Large intestine (tissue), 12 donors: ENCODE measurements around the gene SELENOT. TPM values are rescaled to one million over a fixed set of nuclear protein-coding genes. Genes with fewer than 3 reads are reported as not detected.

Source experiments
- DNase-seq, 2 donors: peaks; one replicate each; pipeline versions ENCODE4 v3.0.0 to v3.0.0-alpha.2; 2013
- H3K27ac ChIP-seq: one replicate; pipeline ENCODE4 v1.5.1; 2013; ENCODE audit warnings: low read length
- H3K27me3 ChIP-seq: 2 replicates; pipeline ENCODE4 v1.6.1; 2013; ENCODE audit warnings: low read length; ENCODE audit not compliant: control insufficient read depth, insufficient read depth
- H3K36me3 ChIP-seq: 2 replicates; pipeline ENCODE4 v1.6.1; 2013; ENCODE audit warnings: low read length; ENCODE audit not compliant: control insufficient read depth, insufficient read depth
- H3K4me1 ChIP-seq: one replicate; pipeline ENCODE4 v1.6.1; 2013; ENCODE audit warnings: low read length; ENCODE audit not compliant: control insufficient read depth, insufficient read depth
- H3K4me3 ChIP-seq: one replicate; pipeline ENCODE4 v1.5.1; 2013; ENCODE audit warnings: low read length
- H3K9me3 ChIP-seq: one replicate; pipeline ENCODE4 v1.6.1; 2013; ENCODE audit warnings: mild to moderate bottlenecking, low read depth, low read length, moderate library complexity; ENCODE audit not compliant: control insufficient read depth
- WGBS: methylation state at CpG from one replicate; pipeline ENCODE4 v1.1.5; 2013; ENCODE audit warnings: low lambda C conversion rate; ENCODE audit not compliant: insufficient coverage; 5-methylcytosine and 5-hydroxymethylcytosine counted together
- long read RNA-seq, 11 donors: transcript quantifications; one replicate each; lab custom pipeline, GENCODE V29; 2026
- polyA plus RNA-seq: library from polyadenylated mRNA; unstranded; fragments of 120-200 nt; gene quantifications from one replicate; pipeline ENCODE4 v1.2.1, GENCODE V29; 2013

Gene SELENOT, protein sequence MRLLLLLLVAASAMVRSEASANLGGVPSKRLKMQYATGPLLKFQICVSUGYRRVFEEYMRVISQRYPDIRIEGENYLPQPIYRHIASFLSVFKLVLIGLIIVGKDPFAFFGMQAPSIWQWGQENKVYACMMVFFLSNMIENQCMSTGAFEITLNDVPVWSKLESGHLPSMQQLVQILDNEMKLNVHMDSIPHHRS
- polyA plus RNA-seq: 79.3 TPM
- long read RNA-seq, donor 1, transcript SELENOT-202 (6 exons, 3,469 nt): major isoform, 31 of 32 reads
- long read RNA-seq, donor 1, partial matches to known transcripts: 0 of 32 reads
- long read RNA-seq, donor 1, other reads (novel, unspliced or antisense): 0 of 32 reads
- long read RNA-seq, donor 2, transcript SELENOT-202 (6 exons, 3,469 nt): major isoform, 43 of 59 reads
- long read RNA-seq, donor 2, partial matches to known transcripts: 14 of 59 reads
- long read RNA-seq, donor 2, other reads (novel, unspliced or antisense): 0 of 59 reads
- long read RNA-seq, donor 3: 0 reads
- long read RNA-seq, donor 4, transcript SELENOT-202 (6 exons, 3,469 nt): major isoform, 6 of 6 reads
- long read RNA-seq, donor 4, partial matches to known transcripts: 0 of 6 reads
- long read RNA-seq, donor 4, other reads (novel, unspliced or antisense): 0 of 6 reads
- long read RNA-seq, donor 5, transcript SELENOT-202 (6 exons, 3,469 nt): major isoform, 29 of 30 reads
- long read RNA-seq, donor 5, partial matches to known transcripts: 0 of 30 reads
- long read RNA-seq, donor 5, other reads (novel, unspliced or antisense): 0 of 30 reads
- long read RNA-seq, donor 6, transcript SELENOT-202 (6 exons, 3,469 nt): major isoform, 42 of 73 reads
- long read RNA-seq, donor 6, transcript SELENOT-201 (2 exons, 585 nt): minor isoform, 6 of 73 reads
- long read RNA-seq, donor 6, partial matches to known transcripts: 25 of 73 reads
- long read RNA-seq, donor 6, other reads (novel, unspliced or antisense): 0 of 73 reads
- long read RNA-seq, donor 7, transcript SELENOT-202 (6 exons, 3,469 nt): major isoform, 18 of 36 reads
- long read RNA-seq, donor 7, partial matches to known transcripts: 15 of 36 reads
- long read RNA-seq, donor 7, other reads (novel, unspliced or antisense): 0 of 36 reads
- long read RNA-seq, donor 8, transcript SELENOT-202 (6 exons, 3,469 nt): major isoform, 53 of 99 reads
- long read RNA-seq, donor 8, partial matches to known transcripts: 41 of 99 reads
- long read RNA-seq, donor 8, other reads (novel, unspliced or antisense): 0 of 99 reads
- long read RNA-seq, donor 9, transcript SELENOT-202 (6 exons, 3,469 nt): major isoform, 48 of 72 reads
- long read RNA-seq, donor 9, partial matches to known transcripts: 19 of 72 reads
- long read RNA-seq, donor 9, other reads (novel, unspliced or antisense): 0 of 72 reads
- long read RNA-seq, donor 10, transcript SELENOT-202 (6 exons, 3,469 nt): major isoform, 58 of 70 reads
- long read RNA-seq, donor 10, partial matches to known transcripts: 8 of 70 reads
- long read RNA-seq, donor 10, other reads (novel, unspliced or antisense): 0 of 70 reads
- long read RNA-seq, donor 11, transcript SELENOT-202 (6 exons, 3,469 nt): major isoform, 49 of 56 reads
- long read RNA-seq, donor 11, partial matches to known transcripts: 6 of 56 reads
- long read RNA-seq, donor 11, other reads (novel, unspliced or antisense): 0 of 56 reads

- no CpG with 5 or more reads among the region's 69 CpGs for WGBS
These were observed at the start of gene SELENOT for GRCh38 chr3:150603153-150603979. Gene SELENOT, plus strand, starts transcription at chr3:150603321. Its CDS starts 42 bp downstream, at chr3:150603363.

DNA sequence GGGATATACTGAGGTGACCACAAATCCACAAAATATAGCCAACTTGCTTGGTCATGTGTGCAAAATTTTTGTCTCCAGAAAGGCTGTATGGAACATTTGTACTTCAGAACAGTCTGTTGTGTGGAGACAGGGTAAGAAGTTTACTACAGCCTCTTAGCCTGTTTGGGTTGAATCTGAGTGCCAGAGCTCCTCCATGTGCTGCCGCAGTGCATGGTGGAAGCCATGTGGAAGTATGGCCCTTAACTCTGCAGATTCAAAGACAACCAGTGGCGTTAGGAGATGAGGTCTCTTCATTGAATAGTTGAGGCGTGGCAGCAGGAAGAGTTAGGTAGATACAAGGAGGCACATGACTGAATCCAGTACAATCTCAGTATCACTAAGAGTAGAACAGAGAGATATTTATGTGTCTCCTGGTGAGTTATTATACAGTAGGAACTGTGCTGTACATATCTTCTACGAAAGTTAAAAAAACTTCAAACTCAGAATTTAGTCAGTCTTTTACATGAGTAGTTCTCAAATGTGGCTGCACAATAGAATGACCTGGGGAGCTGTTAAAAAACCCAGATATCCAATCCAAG, 47.2 kb upstream of the SELENOT start:
- Histone ChIP-seq H3K4me3 (no peak overlapping the region), H3K27me3 (no peaks in the 10 kb centered on the region), H3K9me3 (no peaks in the 10 kb centered on the region), H3K4me1 (no peaks in the 10 kb centered on the region), H3K27ac (no peak overlapping the region), H3K36me3 (peaks cover 29% of the 10 kb centered on the region)
- 90% methylated on average over 2 of the region's 4 CpGs for WGBS
- DNase-seq: no peak

More at GRCh38 chr3:150603153-150603979, at the start of gene SELENOT:
- H3K4me3 ChIP-seq: peak within 1 kb of the TSS; percentile 88
- no peaks in the 10 kb centered on the region for H3K36me3 ChIP-seq
- H3K27ac ChIP-seq: peak within 1 kb of the TSS; percentile 96
- peaks cover 4% of the 10 kb centered on the region for H3K4me1 ChIP-seq
- peak; percentile 97 for DNase-seq
- no peaks in the 10 kb centered on the region for H3K27me3 ChIP-seq
- no peaks in the 10 kb centered on the region for H3K9me3 ChIP-seq

- no CpG with 5 or more reads among the region's 2 CpGs for WGBS
- H3K27ac ChIP-seq: no peak overlapping the region
- DNase-seq: no peak
- peaks cover 29% of the 10 kb centered on the region for H3K36me3 ChIP-seq
- no peaks in the 10 kb centered on the region for H3K4me1 ChIP-seq
- no peaks in the 10 kb centered on the region for H3K27me3 ChIP-seq
- no peak overlapping the region for H3K4me3 ChIP-seq
- H3K9me3 ChIP-seq: no peaks in the 10 kb centered on the region
These were observed 46.3 kb upstream of the SELENOT start for GRCh38 chr3:150556792-150557191.

DNA sequence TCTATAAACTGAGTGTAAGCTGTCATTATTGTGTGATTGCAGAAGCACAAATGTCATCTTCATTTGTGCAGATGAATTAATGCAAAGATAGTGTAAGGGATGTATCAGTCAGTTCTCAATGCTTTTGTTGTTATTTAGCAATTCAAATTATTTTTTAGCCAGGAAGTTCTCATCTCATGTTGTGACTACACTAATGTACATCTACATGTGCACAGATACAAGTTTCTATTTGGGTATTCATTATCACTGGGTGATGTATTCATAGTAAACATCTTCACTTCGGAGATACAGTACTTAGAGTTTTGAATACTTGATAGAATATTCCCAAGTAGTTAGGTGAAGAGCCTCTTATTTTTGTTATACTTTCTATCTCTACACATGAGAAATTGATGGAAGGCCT, 45.4 kb upstream of the SELENOT start:
- WGBS: no CpG with 5 or more reads among the region's 1 CpG
- Histone ChIP-seq H3K4me1 (no peaks in the 10 kb centered on the region), H3K9me3 (no peaks in the 10 kb centered on the region), H3K36me3 (peaks cover 27% of the 10 kb centered on the region), H3K27ac (no peak overlapping the region), H3K4me3 (no peak overlapping the region), H3K27me3 (no peaks in the 10 kb centered on the region)
- DNase-seq: no peak

DNA sequence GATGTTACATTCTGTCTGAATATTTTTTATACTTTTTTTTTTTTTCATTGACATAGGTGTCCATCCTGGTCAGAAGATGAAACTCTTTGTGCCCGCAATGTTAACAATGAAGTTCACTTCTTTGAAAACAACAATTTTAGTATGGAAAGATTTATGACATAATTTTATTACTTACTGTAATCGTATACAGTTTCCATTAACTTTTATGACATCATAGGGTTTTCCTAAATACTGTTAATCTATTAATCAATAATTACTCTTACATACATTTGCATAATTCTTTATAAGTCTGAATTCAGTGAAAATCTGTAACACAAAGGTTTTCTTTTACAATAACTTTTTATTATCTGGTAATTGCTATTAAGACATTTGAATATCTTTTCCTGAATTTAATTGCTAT, 38.9 kb upstream of the SELENOT start:
- no peaks in the 10 kb centered on the region for H3K27me3 ChIP-seq
- peaks cover 16% of the 10 kb centered on the region for H3K36me3 ChIP-seq
- 86% methylated on average over 1 of the region's 2 CpGs for WGBS
- H3K4me1 ChIP-seq: no peaks in the 10 kb centered on the region
- no peak overlapping the region for H3K4me3 ChIP-seq
- no peak for DNase-seq
- H3K27ac ChIP-seq: no peak overlapping the region
- H3K9me3 ChIP-seq: no peaks in the 10 kb centered on the region

GRCh38 chr3:150567328-150567727, 35.8 kb upstream of the SELENOT start:
- WGBS: no CpG with 5 or more reads among the region's 1 CpG
- peaks cover 28% of the 10 kb centered on the region for H3K36me3 ChIP-seq

GRCh38 chr3:150577855-150578254, 25.3 kb upstream of the SELENOT start:
- 44% methylated on average over 1 of the region's 1 CpG for WGBS
- DNase-seq: no peak
- H3K36me3 ChIP-seq: peaks cover 43% of the 10 kb centered on the region

More at GRCh38 chr3:150567328-150567727, 35.8 kb upstream of the SELENOT start:
- no peak for DNase-seq
- H3K27ac ChIP-seq: no peak overlapping the region
- no peaks in the 10 kb centered on the region for H3K27me3 ChIP-seq
- no peaks in the 10 kb centered on the region for H3K9me3 ChIP-seq
- H3K4me3 ChIP-seq: no peak overlapping the region
- H3K4me1 ChIP-seq: no peaks in the 10 kb centered on the region

GRCh38 chr3:150581174-150581573, 21.9 kb upstream of the SELENOT start:
- Histone ChIP-seq H3K4me3 (no peak overlapping the region), H3K4me1 (no peaks in the 10 kb centered on the region), H3K27ac (no peak overlapping the region), H3K27me3 (no peaks in the 10 kb centered on the region), H3K36me3 (peaks cover 46% of the 10 kb centered on the region), H3K9me3 (no peaks in the 10 kb centered on the region)
- no peak for DNase-seq

More at GRCh38 chr3:150577855-150578254, 25.3 kb upstream of the SELENOT start:
- H3K4me1 ChIP-seq: no peaks in the 10 kb centered on the region
- H3K9me3 ChIP-seq: no peaks in the 10 kb centered on the region
- no peaks in the 10 kb centered on the region for H3K27me3 ChIP-seq
- no peak overlapping the region for H3K4me3 ChIP-seq
- no peak overlapping the region for H3K27ac ChIP-seq

DNA sequence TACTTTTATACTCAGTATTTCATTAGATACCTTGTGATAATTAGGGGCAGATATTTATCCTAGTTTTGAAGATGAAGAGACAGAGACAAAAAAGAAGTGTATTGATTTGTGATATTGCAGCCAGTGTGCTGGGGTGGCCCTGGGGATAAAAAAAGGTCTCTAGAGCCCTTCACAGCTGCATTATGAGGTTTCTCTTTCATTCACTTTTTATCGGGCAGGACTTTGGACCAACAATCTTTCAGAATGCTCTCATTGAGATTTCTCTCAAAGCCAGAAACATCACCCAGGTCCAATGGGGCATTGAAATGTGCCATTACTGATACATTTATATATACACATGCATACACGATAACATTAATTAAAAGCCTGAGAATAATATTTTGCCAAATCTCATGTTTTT, 20.5 kb upstream of the SELENOT start:
- DNase-seq: peak; percentile 31 to 70
- no peaks in the 10 kb centered on the region for H3K27me3 ChIP-seq
- H3K27ac ChIP-seq: no peak overlapping the region
- 13% methylated on average over 1 of the region's 2 CpGs for WGBS
- no peaks in the 10 kb centered on the region for H3K4me1 ChIP-seq
- peaks cover 37% of the 10 kb centered on the region for H3K36me3 ChIP-seq
- H3K4me3 ChIP-seq: no peak overlapping the region
- H3K9me3 ChIP-seq: no peaks in the 10 kb centered on the region
